Activated CD4-positive, alpha-beta T cell treated with anti-CD3 and anti-CD28 coated beads, Interleukin-2, Interleukin-6, amounts not matched to agents 100 ng/mL and 50 ng/mL, durations not matched to agents 16 hours and 8 hours (primary cell): ENCODE results near the gene AIF1L.
"Not testable (repeated sequence)": the region's sequence is repeated elsewhere in the genome, so short reads cannot be mapped to it uniquely, and the experiment has no call there.

Source experiments
- DNase-seq: peaks from one replicate; pipeline ENCODE4 v3.0.0-alpha.2; 2020

AIF1L gene

DNA sequence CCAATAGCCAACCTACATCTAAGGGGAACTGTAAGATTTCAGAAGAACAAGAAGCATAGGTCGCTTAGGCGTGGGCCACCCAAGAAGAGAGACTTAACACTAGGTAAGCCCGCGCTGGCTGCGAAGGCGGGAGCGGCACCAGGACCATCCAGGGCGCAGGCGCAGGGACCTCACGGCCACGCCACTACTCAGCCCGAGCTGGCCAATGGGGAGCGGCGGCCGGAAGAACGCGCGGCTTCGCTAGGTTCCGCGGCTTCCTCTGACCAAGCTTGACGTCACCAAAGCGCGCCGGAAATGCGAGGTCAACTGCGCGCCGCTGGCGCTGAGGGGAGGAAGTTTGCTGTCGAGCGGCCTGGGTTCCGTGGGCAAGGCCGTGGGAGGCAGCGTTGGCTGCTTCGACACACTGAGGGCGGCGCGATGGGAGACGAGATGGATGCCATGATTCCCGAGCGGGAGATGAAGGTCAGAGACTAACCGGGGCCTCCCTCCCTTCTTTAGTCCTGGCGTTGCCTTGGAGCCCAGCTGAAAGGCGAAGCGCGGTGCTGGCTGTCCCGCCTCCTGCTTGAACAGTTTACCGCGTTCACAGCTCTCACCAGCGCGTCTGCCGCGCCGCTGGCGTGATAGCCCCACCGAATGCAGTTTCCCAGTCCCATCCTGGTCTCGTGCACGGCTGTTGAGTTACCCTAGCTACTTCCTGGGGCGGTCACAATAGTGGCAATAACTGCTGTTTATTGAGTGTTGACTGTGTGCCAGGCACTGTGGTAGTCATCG, 29.1 kb downstream of the AIF1L start, which contains the start of gene NUP214:
NUP214 (plus strand) TSS at position 299 of the 771 bp plus-strand sequence; CDS start at position 418, 119 bp downstream.
- DNase-seq: peak; percentile 99

DNA sequence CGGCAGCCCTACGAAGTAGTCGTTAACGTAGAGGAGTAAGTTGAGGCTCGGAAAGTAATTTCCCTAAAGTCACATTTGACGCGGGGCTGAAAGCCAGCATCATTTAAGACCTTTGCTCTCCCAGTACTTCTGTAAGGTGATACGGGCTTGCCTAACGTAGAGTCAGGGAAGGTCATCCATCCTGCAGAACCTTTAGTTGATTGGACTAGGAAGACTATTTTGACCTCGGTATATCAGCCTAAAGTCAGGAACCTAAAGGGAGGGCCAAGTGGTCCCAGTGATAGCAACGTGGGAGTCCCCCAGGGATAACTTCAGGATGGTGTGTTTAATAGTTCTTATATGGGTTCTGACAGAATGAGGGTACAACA, 29.7 kb downstream of the AIF1L start:
- no peak for DNase-seq

- peak; percentile 14 for DNase-seq
Observed at GRCh38 chr9:131129183-131129582, 32.9 kb downstream of the AIF1L start.

DNA sequence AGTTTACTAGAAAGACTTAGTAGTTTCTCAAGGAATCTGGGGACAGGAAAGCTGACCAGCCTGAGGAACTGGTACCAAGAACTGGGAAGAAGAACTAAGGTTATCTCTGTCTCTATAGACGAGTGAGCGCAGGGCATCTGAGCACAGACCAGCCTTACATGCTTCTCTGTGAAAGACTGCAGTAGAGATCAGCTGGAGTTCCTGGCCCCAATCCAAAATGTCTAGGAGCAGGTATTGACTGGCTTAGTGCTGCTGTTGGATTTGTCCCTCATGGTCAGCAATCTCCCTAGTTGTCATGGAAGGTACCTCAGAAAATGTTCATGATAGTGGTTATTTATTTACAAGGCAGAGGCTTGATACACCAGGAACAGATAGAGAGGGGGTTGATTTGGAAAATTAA, 42.3 kb downstream of the AIF1L start:
- no peak for DNase-seq

- DNase-seq: no peak
Observed at GRCh38 chr9:131140112-131140511, 43.8 kb downstream of the AIF1L start.

GRCh38 chr9:131140550-131140949, 44.2 kb downstream of the AIF1L start:
- no peak for DNase-seq

- no peak for DNase-seq
Observed at GRCh38 chr9:131142160-131142559, 45.8 kb downstream of the AIF1L start.

- no peak for DNase-seq
Observed at GRCh38 chr9:131144201-131144600, 47.9 kb downstream of the AIF1L start.

GRCh38 chr9:131145245-131145644, 48.9 kb downstream of the AIF1L start:
- DNase-seq: no peak

DNA sequence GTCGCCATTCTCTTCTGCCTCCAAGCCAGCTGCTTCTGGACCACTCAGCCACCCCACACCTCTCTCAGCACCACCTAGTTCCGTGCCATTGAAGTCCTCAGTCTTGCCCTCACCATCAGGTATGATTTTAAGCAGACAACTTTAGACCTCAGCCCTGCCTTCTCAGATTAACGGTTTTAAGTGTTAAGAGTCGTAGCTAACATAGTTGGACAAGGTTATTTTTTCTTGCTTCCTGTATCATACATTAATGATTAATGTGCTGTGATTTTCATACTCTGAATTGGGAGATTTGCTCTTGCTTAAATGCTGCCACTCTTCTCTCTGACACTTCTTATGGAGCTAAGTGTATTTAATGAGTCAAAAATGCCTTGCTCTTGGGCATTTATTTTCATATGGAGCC, 49.9 kb downstream of the AIF1L start:
- DNase-seq: no peak

GRCh38 chr9:131148276-131148675, 51.9 kb downstream of the AIF1L start:
- no peak for DNase-seq

DNA sequence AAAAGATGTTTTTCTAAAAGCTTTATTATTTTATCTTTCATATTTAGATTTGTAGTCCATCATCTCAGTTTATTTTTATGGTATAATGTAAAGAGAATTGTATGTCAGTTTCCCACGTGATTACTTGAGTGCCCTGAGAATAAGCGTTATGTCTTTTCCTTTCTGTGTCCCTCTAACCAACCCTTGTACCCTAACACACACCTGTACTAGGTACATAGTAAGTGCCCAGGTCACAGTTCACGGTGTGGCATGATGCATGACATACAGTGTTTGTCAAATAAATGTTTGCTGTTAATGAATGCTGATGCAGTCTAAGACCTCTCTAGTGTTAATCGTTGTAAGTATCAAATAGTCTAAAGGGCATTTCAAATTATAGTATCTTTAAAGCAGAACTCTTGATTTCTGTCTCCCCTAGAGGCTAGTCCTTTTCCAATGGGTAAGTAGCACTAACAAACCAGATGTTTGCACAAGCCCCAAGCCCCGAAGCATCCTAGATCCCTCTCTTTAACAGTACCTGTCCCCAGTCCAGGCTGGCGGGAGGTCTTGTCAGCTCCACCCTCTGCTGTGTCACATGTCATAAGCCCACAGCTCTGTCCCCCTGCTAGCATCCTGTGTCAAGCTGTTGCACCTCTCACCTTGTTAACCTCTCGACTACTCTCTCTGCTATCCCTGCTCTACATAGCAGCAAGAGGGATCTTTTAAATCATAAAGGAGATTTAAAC, 52.8 kb downstream of the AIF1L start:
- no peak for DNase-seq

GRCh38 chr9:131149688-131150053, 53.3 kb downstream of the AIF1L start:
- no peak for DNase-seq

GRCh38 chr9:131153595-131153994, 57.3 kb downstream of the AIF1L start:
- no peak for DNase-seq

DNA sequence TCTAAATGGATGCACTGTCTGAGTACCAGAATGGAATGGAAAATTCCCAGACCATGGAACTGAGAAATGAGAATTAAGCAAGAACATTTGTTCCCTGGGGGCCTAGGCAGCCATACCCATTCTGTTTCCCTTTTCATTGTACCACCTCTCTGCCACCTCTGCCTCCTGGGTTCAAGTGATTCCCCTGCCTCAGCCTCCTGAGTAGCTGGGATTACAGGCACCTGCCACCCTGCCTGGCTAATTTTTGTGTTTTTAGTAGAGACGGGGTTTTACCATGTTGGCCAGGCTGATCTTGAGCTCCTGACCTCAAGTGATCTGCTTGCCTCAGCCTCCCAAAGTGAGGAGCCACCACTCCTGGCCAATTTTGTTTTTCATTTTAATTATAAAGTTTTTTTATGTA, 62.3 kb downstream of the AIF1L start:
- DNase-seq: not testable (repeated sequence)

DNA sequence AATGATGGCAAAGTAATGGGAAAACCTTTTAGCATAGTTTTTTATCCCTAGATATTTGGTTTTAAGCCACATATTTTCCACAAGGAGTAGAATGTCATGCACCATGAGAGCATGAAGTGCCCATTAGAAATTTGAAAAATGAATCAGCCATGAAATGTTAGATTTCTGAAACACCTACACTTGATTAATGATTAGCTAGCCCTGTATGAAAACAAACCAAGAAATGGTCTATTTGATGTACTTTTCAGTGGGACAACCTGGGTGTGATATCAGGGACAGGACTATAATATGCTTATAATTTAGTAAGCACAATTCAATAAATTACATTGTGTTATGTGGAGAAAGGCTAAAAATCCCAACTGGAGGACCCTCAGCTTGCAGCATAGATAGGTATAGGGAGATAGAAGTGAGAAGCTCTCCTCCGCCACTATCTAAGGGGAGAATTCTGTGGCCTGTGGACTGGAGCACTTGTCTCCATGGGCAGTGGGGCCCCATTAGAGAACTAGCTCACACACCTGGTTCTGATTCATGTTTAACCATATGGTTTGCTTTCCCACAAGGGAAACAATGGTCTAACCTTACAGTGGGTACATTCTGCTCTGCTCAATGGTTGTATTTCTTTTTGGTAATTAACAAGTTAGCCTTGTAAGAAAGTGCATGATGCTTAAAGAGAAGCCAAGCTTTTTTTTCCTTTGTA, 64.2 kb downstream of the AIF1L start:
- no peak for DNase-seq

DNA sequence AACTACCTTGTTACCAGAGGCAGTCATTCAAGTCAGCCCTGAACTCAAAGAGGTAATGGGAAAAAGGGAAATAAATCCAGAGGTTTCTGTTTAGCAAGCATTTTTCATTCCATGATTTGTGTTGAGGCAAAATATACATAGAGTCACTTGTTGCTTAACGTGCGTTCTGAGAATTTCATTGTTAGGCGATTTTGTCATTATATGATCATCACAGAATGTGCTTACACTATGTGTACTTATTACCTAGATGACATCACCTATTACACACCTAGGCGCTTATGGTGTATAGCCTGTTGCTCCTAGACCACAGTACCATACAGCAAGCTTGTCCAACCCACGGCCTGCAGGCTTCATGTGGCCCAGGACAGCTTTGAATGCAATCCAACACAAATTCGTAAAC, 65.3 kb downstream of the AIF1L start:
- DNase-seq: no peak

DNA sequence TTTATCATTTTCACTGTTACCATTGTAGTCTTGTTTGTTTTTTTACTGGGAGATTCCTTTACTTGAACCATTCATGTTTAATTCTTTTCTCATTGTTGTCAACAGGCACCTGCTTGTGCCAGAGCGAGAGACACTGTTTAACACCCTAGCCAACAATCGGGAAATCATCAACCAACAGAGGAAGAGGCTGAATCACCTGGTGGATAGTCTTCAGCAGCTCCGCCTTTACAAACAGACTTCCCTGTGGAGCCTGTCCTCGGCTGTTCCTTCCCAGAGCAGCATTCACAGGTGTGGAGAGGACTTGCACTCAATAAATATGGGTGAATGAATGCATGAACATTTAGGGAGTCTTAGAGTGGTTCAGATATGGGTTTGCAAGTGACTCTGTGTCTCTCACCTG, 66.6 kb downstream of the AIF1L start:
- DNase-seq: no peak

GRCh38 chr9:131165523-131165922, 69.2 kb downstream of the AIF1L start:
- DNase-seq: no peak

GRCh38 chr9:131167146-131167692, 70.9 kb downstream of the AIF1L start:
- DNase-seq: no peak

DNA sequence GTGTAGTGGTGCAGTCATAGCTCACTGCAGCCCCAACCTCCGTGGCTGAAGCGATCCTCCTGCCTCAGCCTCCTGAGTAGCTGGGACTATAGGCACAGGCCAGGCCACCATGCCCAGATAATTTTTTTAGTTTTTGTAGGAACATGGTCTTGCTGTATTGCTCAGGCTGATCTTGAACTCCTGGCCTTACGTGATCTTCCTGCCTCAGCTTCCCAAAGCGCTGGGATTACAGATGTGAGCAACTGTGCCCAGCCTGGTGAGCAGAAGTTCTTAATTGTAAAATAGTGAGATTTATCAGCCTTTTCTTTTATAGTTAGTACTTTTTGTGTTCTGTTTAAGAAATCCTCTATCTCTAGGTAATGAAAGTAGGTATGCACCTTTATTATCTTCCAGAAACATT, 71.6 kb downstream of the AIF1L start:
- no peak for DNase-seq

- no peak for DNase-seq
Observed at GRCh38 chr9:131169563-131170240, 73.4 kb downstream of the AIF1L start.
